Progenitor cell of endocrine pancreas (in vitro differentiated cells): ENCODE results near the gene ADA. TPM values are rescaled to one million over a fixed set of nuclear protein-coding genes. Genes with fewer than 3 reads are reported as not detected.

Experiments
- DNase-seq: peaks from one replicate; pipeline ENCODE4 v3.0.0; 2021; ENCODE audit warnings: low spot score; ENCODE audit not compliant: unreplicated experiment
- H3K27ac Mint-ChIP-seq: 2 replicates; pipeline ENCODE4 v1.8.0; 2021; ENCODE audit warnings: mild to moderate bottlenecking, moderate library complexity, mixed read lengths
- H3K27me3 Mint-ChIP-seq: 2 replicates; pipeline ENCODE4 v1.8.0; 2021; ENCODE audit warnings: mixed read lengths
- H3K36me3 Mint-ChIP-seq: 2 replicates; pipeline ENCODE4 v1.8.0; 2022; ENCODE audit warnings: mixed read lengths; ENCODE audit not compliant: insufficient read depth
- H3K4me1 Mint-ChIP-seq: 2 replicates; pipeline ENCODE4 v1.8.0; 2021; ENCODE audit warnings: low read depth, mixed read lengths
- H3K4me3 Mint-ChIP-seq: 2 replicates; pipeline ENCODE4 v1.8.0; 2021; ENCODE audit warnings: low read depth, mild to moderate bottlenecking, moderate library complexity, mixed read lengths
- H3K9me3 Mint-ChIP-seq: 2 replicates; pipeline ENCODE4 v1.8.0; 2021; ENCODE audit warnings: low read depth, mixed read lengths
- total RNA-seq: library from RNA; stranded (reverse); gene quantifications from 2 replicates; pipeline ENCODE4 v1.2.1, GENCODE V29; 2021
- TF ChIP-seq, protein P1 (sequence below): fragments of 200-600 bp; sonication (generic); IDR thresholded peaks from one replicate; pipeline ENCODE4 v1.5.0; 2021; ENCODE audit warnings: antibody characterized with exemption, mild to moderate bottlenecking; ENCODE audit not compliant: unreplicated experiment

ADA gene
- total RNA-seq, 1 donor from 2014 or later: 11.4 TPM

DNA sequence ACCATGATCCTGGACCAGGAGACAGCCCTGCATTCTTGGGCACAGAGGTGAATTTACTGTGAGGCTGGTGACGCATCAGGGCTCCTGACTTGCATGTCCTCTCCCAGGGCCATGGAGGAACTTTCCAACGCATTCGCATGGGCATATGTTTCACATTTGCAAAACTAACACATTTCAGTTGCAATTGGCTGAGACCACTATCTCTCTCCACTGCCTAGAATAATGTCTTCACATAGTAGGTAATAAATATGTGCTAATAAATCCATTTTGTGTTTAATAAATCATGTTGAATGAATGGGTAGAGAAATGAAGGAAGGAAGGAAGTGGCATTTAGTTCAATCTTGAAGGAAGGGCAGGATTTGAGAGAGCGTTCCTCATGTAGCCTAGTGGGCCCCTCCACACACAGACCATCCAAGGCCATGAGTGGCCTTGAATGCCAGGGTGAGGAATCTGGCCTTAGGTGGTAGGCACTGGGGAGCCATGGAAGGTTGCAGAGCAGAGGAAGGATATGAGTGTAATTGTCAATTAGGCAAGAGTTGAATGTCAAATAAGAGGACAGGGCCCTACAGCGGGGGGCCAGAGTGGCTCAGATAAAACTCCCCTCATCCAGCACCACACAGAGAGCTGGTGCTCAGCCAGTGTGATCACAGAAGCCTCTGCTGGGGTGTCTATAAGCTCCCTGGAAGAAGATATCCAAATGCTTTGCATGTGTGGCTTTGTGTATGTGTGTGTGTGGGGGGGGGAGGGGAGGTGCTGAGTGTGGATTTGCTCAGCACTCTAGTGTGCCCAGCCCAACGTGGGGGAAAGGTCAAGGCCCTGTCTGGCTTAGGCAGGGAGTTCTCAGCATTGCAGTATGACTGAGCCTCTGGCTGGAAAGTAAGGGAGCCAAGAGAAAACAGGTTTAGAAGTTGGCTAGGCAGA, 32.8 kb upstream of the ADA start:
- peak overlapping the region; percentile 77 for H3K27ac Mint-ChIP-seq
- TF ChIP-seq, protein P1, sequence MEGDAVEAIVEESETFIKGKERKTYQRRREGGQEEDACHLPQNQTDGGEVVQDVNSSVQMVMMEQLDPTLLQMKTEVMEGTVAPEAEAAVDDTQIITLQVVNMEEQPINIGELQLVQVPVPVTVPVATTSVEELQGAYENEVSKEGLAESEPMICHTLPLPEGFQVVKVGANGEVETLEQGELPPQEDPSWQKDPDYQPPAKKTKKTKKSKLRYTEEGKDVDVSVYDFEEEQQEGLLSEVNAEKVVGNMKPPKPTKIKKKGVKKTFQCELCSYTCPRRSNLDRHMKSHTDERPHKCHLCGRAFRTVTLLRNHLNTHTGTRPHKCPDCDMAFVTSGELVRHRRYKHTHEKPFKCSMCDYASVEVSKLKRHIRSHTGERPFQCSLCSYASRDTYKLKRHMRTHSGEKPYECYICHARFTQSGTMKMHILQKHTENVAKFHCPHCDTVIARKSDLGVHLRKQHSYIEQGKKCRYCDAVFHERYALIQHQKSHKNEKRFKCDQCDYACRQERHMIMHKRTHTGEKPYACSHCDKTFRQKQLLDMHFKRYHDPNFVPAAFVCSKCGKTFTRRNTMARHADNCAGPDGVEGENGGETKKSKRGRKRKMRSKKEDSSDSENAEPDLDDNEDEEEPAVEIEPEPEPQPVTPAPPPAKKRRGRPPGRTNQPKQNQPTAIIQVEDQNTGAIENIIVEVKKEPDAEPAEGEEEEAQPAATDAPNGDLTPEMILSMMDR: no peak
- no peak for DNase-seq
- H3K9me3 Mint-ChIP-seq: no peaks in the 10 kb centered on the region
- no peaks in the 10 kb centered on the region for H3K4me1 Mint-ChIP-seq
- no peaks in the 10 kb centered on the region for H3K36me3 Mint-ChIP-seq
- H3K27me3 Mint-ChIP-seq: peaks cover 9% of the 10 kb centered on the region
- H3K4me3 Mint-ChIP-seq: no peak overlapping the region

DNA sequence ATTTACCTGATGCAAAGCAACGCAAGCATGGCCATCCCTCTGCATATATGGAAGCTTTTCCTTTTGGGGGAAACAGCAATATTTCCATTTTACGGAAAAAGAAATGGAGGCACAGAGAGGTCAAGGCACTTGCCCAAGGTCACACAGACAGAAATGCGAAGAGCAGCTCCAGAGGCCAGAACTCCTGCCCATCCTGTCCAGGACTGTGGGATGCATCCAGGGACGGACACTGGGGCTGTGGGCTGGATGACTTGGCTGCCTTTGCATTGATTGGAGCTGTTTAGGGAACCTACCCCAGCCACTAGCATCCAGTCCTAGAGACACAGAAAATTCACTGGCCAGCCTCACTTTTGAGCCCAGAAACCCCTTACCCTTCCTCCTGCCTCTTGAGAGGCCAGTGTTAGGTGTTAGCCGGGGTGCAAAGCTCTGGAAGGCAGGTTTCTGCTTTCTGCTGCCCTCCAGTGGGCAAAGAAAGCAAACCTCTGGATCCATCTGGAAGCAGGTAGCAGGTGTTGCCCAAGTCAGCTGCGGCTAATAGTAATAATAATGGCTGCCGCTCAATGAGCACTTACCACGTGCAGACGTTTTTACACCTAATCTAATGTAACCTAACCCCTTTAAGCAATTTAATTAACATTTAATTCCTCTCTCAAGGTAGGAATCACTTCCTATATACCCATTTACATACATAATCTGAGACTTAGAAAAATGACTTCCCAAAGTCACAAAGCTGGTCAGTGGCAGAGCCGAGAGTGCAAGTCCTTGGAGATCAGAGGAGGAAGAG, 32.0 kb upstream of the ADA start:
- Mint-ChIP-seq H3K27ac (no peak overlapping the region), H3K9me3 (no peaks in the 10 kb centered on the region), H3K4me1 (peaks cover under 1% of the 10 kb centered on the region), H3K4me3 (no peak overlapping the region), H3K36me3 (no peaks in the 10 kb centered on the region), H3K27me3 (peaks cover 9% of the 10 kb centered on the region)
- peak; percentile 54 for DNase-seq
- TF ChIP-seq, protein P1: peak; percentile 76

DNA sequence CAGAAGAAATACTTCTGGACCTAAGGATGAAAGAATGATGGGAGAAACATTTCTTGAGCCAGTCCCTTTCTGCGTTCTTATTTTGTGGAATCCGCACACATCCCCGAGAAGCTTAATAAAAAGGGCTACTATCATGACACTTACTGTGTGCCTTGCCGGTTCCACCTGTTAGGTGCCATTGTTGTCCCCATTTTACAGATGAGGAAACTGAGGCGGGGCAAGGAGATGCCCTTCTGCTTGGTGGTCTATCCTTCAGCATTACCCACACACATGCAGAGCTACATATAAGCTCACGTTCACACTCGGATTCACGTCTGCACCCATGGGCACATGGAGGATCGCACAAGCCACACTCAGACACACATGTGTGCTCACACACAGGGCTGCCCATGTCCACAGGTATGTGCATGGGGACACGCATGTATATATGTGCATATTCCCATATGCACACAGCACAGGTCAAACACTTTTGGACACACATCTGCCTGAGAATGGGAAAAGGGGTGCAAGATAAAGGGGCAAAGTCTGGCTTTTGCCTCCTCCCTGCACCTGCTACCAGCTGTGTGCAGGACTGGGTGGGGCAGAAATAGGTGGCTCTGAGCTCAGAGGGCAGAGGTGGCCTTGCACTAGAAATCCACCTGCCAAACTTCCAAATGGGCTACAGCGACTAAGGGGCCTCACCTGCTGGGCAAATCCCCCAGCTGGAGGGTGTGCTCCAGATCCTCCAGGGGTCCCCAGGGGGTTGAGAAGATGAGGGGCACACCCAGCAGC, 30.5 kb upstream of the ADA start:
- no peak overlapping the region for H3K27ac Mint-ChIP-seq
- H3K4me1 Mint-ChIP-seq: peaks cover 3% of the 10 kb centered on the region
- no peaks in the 10 kb centered on the region for H3K36me3 Mint-ChIP-seq
- H3K9me3 Mint-ChIP-seq: no peaks in the 10 kb centered on the region
- H3K27me3 Mint-ChIP-seq: peaks cover under 1% of the 10 kb centered on the region
- DNase-seq: no peak
- TF ChIP-seq, protein P1: no peak
- no peak overlapping the region for H3K4me3 Mint-ChIP-seq

DNA sequence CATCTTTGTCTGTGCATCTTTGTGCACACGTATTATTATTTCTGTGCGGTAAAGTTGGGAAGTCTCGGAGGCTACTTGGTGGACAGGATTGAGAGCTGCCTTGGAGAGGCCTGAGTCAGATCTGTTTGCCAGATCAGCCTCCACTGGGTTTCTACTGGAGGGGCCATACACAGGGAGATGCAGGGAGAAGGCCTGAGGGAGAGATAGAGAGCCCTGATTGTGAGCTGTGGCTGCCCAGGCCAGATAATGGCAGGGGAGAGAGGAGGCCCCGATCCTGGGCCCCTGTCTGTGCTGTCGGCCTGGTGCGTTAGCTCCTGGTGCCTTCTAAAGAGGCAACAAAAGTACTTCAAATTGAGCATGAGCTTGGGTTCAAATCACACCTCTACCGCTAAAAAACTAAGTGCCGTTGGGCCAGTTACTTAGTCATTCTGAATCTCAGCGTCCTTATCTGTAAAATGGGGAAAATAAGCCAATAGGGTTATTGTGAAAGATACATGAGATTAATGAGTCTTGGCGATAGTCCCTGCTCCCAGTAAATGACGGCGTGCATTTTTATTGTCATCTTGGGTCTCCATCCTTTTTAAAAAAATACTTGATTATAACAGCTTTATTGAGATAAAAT, 27.6 kb upstream of the ADA start:
- peaks cover 3% of the 10 kb centered on the region for H3K4me1 Mint-ChIP-seq
- no peaks in the 10 kb centered on the region for H3K9me3 Mint-ChIP-seq
- DNase-seq: no peak
- H3K4me3 Mint-ChIP-seq: no peak overlapping the region
- H3K27me3 Mint-ChIP-seq: no peaks in the 10 kb centered on the region
- H3K27ac Mint-ChIP-seq: no peak overlapping the region
- H3K36me3 Mint-ChIP-seq: no peaks in the 10 kb centered on the region
- TF ChIP-seq, protein P1: no peak
